ENCODE results near the gene AKR1C3. TPM values are rescaled to one million over a fixed set of nuclear protein-coding genes. Genes with fewer than 3 reads are reported as not detected.
"Not testable (repeated sequence)": the region's sequence is repeated elsewhere in the genome, so short reads cannot be mapped to it uniquely, and the experiment has no call there.

Gene AKR1C3
- 87.6 and 95.6 TPM in 2 replicates for total RNA-seq (2014; rRNA removed; shearing (Covaris generic))

GRCh38 chr10:5094265-5095205 is at the start of gene AKR1C3:
Gene AKR1C3 (plus strand): TSS chr10:5094414. CDS start chr10:5094445, 31 bp downstream.
- DNase-seq (ENCODE audit: low spot score) = peak; percentile 85

GRCh38 chr10:5045095-5045494 is 49.1 kb upstream of the AKR1C3 start:
- no peak for DNase-seq (ENCODE audit: low spot score)

GRCh38 chr10:5046410-5046809 is 47.8 kb upstream of the AKR1C3 start:
- DNase-seq (ENCODE audit: low spot score) = no peak

- not testable (repeated sequence) for DNase-seq (ENCODE audit: low spot score)
These were observed 47.2 kb upstream of the AKR1C3 start for GRCh38 chr10:5047055-5047454.

GRCh38 chr10:5047912-5048628 is 46.1 kb upstream of the AKR1C3 start:
- no peak for DNase-seq (ENCODE audit: low spot score)

GRCh38 chr10:5052951-5053500 is 41.2 kb upstream of the AKR1C3 start:
- not testable (repeated sequence) for DNase-seq (ENCODE audit: low spot score)

GRCh38 chr10:5054831-5055230 is 39.4 kb upstream of the AKR1C3 start:
- not testable (repeated sequence) for DNase-seq (ENCODE audit: low spot score)

- not testable (repeated sequence) for DNase-seq (ENCODE audit: low spot score)
These were observed 34.9 kb upstream of the AKR1C3 start for GRCh38 chr10:5059267-5059666.

- not testable (repeated sequence) for DNase-seq (ENCODE audit: low spot score)
These were observed 33.4 kb upstream of the AKR1C3 start for GRCh38 chr10:5060791-5061190.

- no peak for DNase-seq (ENCODE audit: low spot score)
These were observed 29.6 kb upstream of the AKR1C3 start for GRCh38 chr10:5064656-5065055.

- DNase-seq (ENCODE audit: low spot score) = no peak
These were observed 25.8 kb upstream of the AKR1C3 start for GRCh38 chr10:5068274-5068984.

GRCh38 chr10:5070648-5071410 is 23.4 kb upstream of the AKR1C3 start:
- no peak for DNase-seq (ENCODE audit: low spot score)

GRCh38 chr10:5071411-5072198 is 22.6 kb upstream of the AKR1C3 start:
- peak; percentile 83 for DNase-seq (ENCODE audit: low spot score)

GRCh38 chr10:5073659-5074058 is 20.6 kb upstream of the AKR1C3 start:
- DNase-seq (ENCODE audit: low spot score) = no peak

- DNase-seq (ENCODE audit: low spot score) = no peak
These were observed 17.6 kb upstream of the AKR1C3 start for GRCh38 chr10:5076615-5077014.

- peak; percentile 59 for DNase-seq (ENCODE audit: low spot score)
These were observed 15.6 kb upstream of the AKR1C3 start for GRCh38 chr10:5078547-5079180.

GRCh38 chr10:5079306-5079830 is 14.8 kb upstream of the AKR1C3 start:
- DNase-seq (ENCODE audit: low spot score) = no peak

GRCh38 chr10:5079836-5080235 is 14.4 kb upstream of the AKR1C3 start:
- DNase-seq (ENCODE audit: low spot score) = peak; percentile 44

- DNase-seq (ENCODE audit: low spot score) = no peak
These were observed 13.1 kb upstream of the AKR1C3 start for GRCh38 chr10:5081091-5081490.
